ENCODE results near the gene RDH14. TPM values are rescaled to one million over a fixed set of nuclear protein-coding genes. Genes with fewer than 3 reads are reported as not detected.

RDH14 gene
- total and polyA plus RNA-seq, 3 donors from 2014 or later: 30.7 to 40.1 (median 37.2) TPM

- H3K36me3 ChIP-seq (ENCODE audit: low read depth, missing control alignments): no peaks in the 10 kb centered on the region
- WGBS, 2 donors: 87 to 89% methylated on average over 8 of the region's 8 CpGs
- H3K27me3 ChIP-seq: no peaks in the 10 kb centered on the region
- H3K9me3 ChIP-seq: no peaks in the 10 kb centered on the region
- no peak overlapping the region for H3K27ac ChIP-seq
- intact Hi-C loops (cut with DNase I; ENCODE audit: low total_unique reads): no loop called here
- H3K4me3 ChIP-seq: no peak overlapping the region
- no peaks in the 10 kb centered on the region for H3K4me1 ChIP-seq
- TF ChIP-seq POLR2A (IDR thresholded peaks at IDR 0.05): no peak
- TF ChIP-seq, protein P1, sequence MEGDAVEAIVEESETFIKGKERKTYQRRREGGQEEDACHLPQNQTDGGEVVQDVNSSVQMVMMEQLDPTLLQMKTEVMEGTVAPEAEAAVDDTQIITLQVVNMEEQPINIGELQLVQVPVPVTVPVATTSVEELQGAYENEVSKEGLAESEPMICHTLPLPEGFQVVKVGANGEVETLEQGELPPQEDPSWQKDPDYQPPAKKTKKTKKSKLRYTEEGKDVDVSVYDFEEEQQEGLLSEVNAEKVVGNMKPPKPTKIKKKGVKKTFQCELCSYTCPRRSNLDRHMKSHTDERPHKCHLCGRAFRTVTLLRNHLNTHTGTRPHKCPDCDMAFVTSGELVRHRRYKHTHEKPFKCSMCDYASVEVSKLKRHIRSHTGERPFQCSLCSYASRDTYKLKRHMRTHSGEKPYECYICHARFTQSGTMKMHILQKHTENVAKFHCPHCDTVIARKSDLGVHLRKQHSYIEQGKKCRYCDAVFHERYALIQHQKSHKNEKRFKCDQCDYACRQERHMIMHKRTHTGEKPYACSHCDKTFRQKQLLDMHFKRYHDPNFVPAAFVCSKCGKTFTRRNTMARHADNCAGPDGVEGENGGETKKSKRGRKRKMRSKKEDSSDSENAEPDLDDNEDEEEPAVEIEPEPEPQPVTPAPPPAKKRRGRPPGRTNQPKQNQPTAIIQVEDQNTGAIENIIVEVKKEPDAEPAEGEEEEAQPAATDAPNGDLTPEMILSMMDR (IDR thresholded peaks at IDR 0.05): no peak
- no peak for DNase-seq
These were observed 53.5 kb downstream of the RDH14 start for GRCh38 chr2:18506883-18507509.

DNA sequence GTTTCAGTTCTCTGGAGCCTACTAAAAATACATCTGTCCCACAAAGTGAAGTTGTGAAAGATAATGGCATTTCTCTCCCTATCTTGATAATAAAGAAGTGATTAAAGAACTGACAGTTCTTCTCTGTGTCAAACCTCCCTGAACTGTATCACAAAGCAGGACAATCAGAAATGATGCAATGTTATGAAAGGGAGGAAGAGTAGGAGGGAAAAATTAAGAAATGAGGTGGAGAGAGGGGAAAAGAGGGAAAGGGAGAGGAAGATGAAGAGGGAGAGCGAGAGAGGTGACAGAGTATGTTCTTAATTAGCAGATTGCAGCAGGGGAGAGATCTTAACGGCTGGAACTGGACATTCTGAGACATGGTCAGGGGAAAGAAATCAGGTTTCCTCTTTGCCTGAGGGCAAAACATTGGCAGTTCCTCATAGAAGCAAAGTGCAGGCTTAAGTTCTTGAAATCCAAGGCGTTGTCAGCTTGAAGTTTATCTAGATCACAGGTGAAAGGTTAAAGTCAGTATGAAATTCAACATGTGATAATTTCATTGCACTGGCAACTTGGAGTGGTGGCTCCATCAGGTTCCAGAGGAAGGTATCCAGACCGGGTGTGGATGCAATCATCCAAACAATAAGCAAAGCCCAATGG, 54.6 kb downstream of the RDH14 start:
- intact Hi-C loops (cut with DNase I; ENCODE audit: low total_unique reads): no loop called here
- WGBS, 2 donors: 75 to 79% methylated on average over 4 of the region's 4 CpGs
- Histone ChIP-seq H3K4me3 (no peak overlapping the region), H3K9me3 (no peaks in the 10 kb centered on the region), H3K4me1 (no peaks in the 10 kb centered on the region), H3K27ac (no peak overlapping the region), H3K27me3 (no peaks in the 10 kb centered on the region), H3K36me3 (ENCODE audit: low read depth, missing control alignments) (no peaks in the 10 kb centered on the region)
- DNase-seq: no peak
- TF ChIP-seq, protein P1 (IDR thresholded peaks at IDR 0.05): no peak
- no peak for TF ChIP-seq POLR2A (IDR thresholded peaks at IDR 0.05)

Small RNA genes within 50 kb of the gene (small RNA-seq; reads per million reads assigned to genes)
- gene RNU6-1215P: 0 reads per million in 2 donors

Other genes starting within 250 kb of the RDH14 start
- gene NT5C1B, start 28.9 kb upstream of the RDH14 start, total RNA-seq: 10 to 100 TPM; 18.0 to 59.4 TPM
- gene NT5C1B, start 28.9 kb upstream of the RDH14 start, polyA plus RNA-seq (ENCODE audit: insufficient read depth, low read depth, low replicate concordance): 74.9 TPM

Measured in testis (tissue), 3 donors.